Stimulated activated naive B cell treated with anti-CD40 and anti-IgM and Interleukin-4, amounts not matched to agents 10 μg/mL and 1 μg/mL and 100 μg/mL, for 72 hours (primary cell): ENCODE measurements around the gene HYDIN.
A peak's percentile ranks its signal among the peaks of the same experiment; 100 is the strongest.
"Not testable (repeated sequence)": the region's sequence is repeated elsewhere in the genome, so short reads cannot be mapped to it uniquely, and the experiment has no call there.

Source experiments
- ATAC-seq, 2 donors: fragments of 150-1000 bp; cut with Tn5 transposase; replicated peaks; 2 replicates each; pipeline ENCODE4 v1.10.0; 2021; ENCODE audit warnings: moderate library complexity in 1 of 2
- DNase-seq: peaks from one replicate; pipeline ENCODE4 v3.0.0; 2021
- H3K27ac Mint-ChIP-seq: one replicate; pipeline ENCODE4 v1.8.0; 2022; ENCODE audit warnings: mild to moderate bottlenecking, mixed read lengths
- H3K27me3 Mint-ChIP-seq, 2 donors: one replicate each; pipeline ENCODE4 v1.8.0; 2022; ENCODE audit warnings: mixed read lengths in 2 of 2
- H3K36me3 Mint-ChIP-seq, 2 donors: one replicate each; pipeline ENCODE4 v1.8.0; 2022; ENCODE audit warnings: mixed read lengths in 2 of 2, mild to moderate bottlenecking in 1 of 2
- H3K4me1 Mint-ChIP-seq, 2 donors: one replicate each; pipeline ENCODE4 v1.8.0; 2022; ENCODE audit warnings: mixed read lengths in 2 of 2, mild to moderate bottlenecking in 1 of 2
- H3K4me3 Mint-ChIP-seq, 2 donors: one replicate each; pipeline ENCODE4 v1.8.0; 2022; ENCODE audit warnings: mild to moderate bottlenecking in 2 of 2, mixed read lengths in 2 of 2, moderate library complexity in 1 of 2
- H3K9me3 Mint-ChIP-seq, 2 donors: one replicate each; pipeline ENCODE4 v1.8.0; 2022; ENCODE audit warnings: mixed read lengths in 2 of 2, mild to moderate bottlenecking in 1 of 2

Gene HYDIN

DNA sequence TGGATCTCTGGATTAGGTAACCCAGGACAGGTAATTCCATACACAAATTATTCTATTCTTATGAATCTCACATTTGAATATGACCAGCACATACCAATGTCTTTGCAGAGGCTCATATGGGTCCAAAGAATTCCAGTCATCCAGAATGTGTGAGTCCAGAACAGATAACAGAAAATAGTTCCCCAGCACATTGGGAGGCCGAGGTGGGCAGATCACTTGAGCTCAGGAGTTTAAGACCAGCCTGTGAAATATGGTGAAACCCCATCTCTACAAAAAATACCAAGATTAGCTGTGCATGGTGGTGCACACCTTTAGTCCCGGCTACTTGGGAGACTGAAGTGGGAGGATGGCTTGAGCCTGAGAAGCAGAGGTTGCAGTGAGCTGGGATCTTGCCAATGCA lies 26.9 kb downstream of the HYDIN start:
- DNase-seq (no peak), ATAC-seq (no peak)
- peaks cover 0 to 5% of the 10 kb centered on the region in 2 donors for H3K36me3 Mint-ChIP-seq
- no peaks in the 10 kb centered on the region for H3K4me1 Mint-ChIP-seq
- no peak overlapping the region for H3K4me3 Mint-ChIP-seq
- H3K27me3 Mint-ChIP-seq, result peaks cover 44 to 51% of the 10 kb centered on the region in 2 donors
- H3K9me3 Mint-ChIP-seq, result peaks cover 25 to 32% of the 10 kb centered on the region in 2 donors
- H3K27ac Mint-ChIP-seq, result no peak overlapping the region

DNA sequence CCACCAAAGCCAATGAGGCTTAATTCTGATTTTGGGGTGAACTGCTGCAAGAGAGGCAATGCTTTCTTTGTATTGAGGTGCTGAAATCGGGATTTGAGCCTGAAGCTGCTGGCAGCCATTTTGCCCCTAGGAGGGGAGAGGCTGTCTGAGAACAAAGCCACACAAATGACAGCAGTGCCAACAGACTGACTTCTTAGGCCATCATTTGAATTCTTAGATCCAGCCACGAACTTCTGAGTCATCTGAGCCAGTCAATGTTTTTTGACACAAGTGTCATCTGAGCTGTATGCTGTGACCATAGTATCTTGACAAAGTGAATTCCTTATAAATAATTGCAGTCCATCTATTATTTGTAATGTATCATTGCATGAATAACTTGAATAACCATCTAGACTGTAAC lies 29.0 kb downstream of the HYDIN start:
- DNase-seq, result no peak
- H3K27ac Mint-ChIP-seq, result no peak overlapping the region
- no peaks in the 10 kb centered on the region for H3K4me1 Mint-ChIP-seq
- H3K36me3 Mint-ChIP-seq, result no peaks in the 10 kb centered on the region
- H3K27me3 Mint-ChIP-seq, result peaks cover 32 to 35% of the 10 kb centered on the region in 2 donors
- no peak for ATAC-seq
- no peak overlapping the region for H3K4me3 Mint-ChIP-seq
- peaks cover 19 to 25% of the 10 kb centered on the region in 2 donors for H3K9me3 Mint-ChIP-seq

DNA sequence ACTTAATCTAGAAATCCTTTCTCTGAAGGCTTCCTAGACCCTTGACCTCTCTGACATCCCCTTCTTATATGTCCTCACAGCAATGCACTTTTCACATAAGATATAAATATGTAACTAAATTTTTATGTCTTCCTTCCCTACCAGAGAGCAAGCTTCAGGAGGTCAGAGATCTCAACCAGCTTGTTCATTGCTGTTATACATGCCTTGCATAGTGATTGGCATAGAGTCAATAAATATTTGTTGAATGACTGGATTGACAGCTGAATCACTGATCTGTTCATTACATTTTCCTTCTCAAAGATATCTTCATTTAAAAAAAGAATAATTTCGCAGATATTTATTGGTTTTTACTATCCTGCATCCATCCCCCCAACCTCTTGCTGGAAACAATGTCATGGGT lies 29.5 kb downstream of the HYDIN start:
- peaks cover 27 to 30% of the 10 kb centered on the region in 2 donors for H3K27me3 Mint-ChIP-seq
- no peak overlapping the region for H3K27ac Mint-ChIP-seq
- H3K9me3 Mint-ChIP-seq, result peaks cover 16 to 21% of the 10 kb centered on the region in 2 donors
- DNase-seq (no peak), ATAC-seq (no peak)
- H3K36me3 Mint-ChIP-seq, result no peaks in the 10 kb centered on the region
- H3K4me1 Mint-ChIP-seq, result no peaks in the 10 kb centered on the region
- H3K4me3 Mint-ChIP-seq, result no peak overlapping the region

DNA sequence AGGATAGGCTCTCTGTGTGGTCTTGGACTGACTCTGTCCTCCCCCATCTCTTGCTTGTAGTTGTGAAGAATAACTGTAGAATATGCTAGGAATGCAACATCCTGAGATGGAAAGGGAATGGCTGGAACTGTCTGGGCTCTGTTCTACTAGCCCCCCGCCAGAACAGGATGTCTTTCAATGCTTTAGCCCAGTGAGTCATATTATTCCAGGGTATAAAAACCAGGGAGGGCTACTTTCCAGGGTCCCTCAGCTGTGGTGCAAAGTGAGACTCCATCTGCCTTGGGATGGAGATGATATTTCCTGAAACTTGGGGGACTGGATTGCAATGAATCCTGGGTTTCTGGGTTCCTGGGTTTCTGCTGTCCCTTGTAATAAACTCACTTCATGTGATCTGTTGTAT lies 32.1 kb downstream of the HYDIN start:
- Mint-ChIP-seq H3K27me3 (peaks cover 15 to 21% of the 10 kb centered on the region in 2 donors), H3K36me3 (no peaks in the 10 kb centered on the region), H3K9me3 (peaks cover 14 to 19% of the 10 kb centered on the region in 2 donors), H3K27ac (no peak overlapping the region), H3K4me3 (no peak overlapping the region), H3K4me1 (no peaks in the 10 kb centered on the region)
- ATAC-seq (no peak), DNase-seq (no peak)

DNA sequence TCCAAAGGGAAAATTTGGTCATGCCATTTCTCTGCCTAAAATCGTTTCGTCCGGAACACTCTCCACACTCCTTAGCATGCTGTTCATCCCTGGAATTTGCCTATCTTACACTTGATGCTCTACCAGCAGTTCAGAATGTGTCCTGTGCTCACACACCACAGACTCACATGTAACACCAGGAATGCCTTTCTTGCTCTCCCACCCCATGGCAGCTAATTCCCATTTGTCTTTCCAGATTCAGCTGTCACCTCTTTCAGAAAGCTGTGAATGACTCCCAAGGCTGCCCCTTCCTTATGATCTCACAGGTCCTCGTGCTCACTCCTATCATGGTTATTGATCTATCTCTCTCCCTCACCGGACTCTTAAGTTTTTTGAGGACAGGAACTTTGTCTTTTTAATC lies 38.1 kb downstream of the HYDIN start:
- H3K4me1 Mint-ChIP-seq, result no peaks in the 10 kb centered on the region
- peaks cover 0 to 1% of the 10 kb centered on the region in 2 donors for H3K9me3 Mint-ChIP-seq
- H3K4me3 Mint-ChIP-seq, result no peak overlapping the region
- no peak for ATAC-seq
- no peak for DNase-seq
- H3K36me3 Mint-ChIP-seq, result no peaks in the 10 kb centered on the region
- no peak overlapping the region for H3K27ac Mint-ChIP-seq
- H3K27me3 Mint-ChIP-seq, result peaks cover 6 to 10% of the 10 kb centered on the region in 2 donors

DNA sequence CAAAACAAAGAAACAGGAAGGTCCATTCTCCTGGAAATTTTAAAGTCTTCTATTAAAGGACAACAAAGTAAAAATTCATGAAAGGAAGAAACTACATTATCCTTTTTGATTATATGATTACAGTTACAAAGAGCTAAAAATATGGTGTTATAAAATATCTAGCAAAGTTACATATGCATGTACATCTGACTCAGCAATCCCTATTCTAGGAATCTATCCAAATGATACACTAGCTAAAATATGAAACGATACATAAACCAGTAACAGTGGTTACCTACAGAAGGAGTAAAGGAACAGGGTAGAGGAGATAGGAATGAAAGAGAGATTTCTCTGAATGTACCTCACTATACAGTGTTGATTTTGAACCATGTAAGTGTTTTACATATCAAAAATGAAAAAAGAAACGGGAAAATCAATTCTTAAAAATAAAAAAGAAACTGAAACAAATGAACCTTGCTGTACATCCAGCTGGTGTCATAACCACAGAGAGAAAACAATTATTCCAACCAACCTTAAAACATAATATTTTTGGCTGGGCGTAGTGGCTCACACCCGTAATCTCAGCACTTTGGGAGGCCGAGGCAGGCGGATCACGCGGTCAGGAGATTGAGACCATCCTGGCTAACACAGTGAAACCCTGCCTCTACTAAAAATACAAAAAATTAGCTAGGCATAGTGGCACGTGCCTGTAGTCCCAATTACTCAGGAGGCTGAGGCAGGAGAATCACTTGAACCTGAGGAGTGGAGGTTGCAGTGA lies 41.4 kb downstream of the HYDIN start:
- no peaks in the 10 kb centered on the region for H3K36me3 Mint-ChIP-seq
- H3K27me3 Mint-ChIP-seq, result peaks cover 6 to 10% of the 10 kb centered on the region in 2 donors
- no peak for ATAC-seq
- no peak for DNase-seq
- no peak overlapping the region for H3K27ac Mint-ChIP-seq
- no peaks in the 10 kb centered on the region for H3K4me1 Mint-ChIP-seq
- H3K9me3 Mint-ChIP-seq, result no peaks in the 10 kb centered on the region
- no peak overlapping the region for H3K4me3 Mint-ChIP-seq

DNA sequence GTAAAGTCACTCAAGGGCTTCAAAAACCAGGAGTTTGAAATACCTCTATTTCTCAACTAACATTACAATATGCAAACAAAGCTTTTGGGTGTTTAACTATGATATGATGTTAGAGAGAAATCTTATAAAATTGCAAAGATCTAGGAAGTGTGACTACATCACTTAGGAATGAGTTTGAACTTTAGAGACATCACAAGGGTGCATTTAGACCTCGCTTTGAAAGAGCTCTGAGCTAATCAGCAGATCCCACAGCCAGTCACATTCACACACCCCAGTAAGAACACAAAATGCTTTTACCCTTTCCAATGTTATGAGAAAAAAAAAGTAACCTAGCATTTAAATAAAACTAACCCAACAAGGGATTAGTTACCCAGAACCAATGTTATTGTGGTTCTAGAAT lies 45.2 kb downstream of the HYDIN start:
- H3K27me3 Mint-ChIP-seq, result peaks cover 7 to 15% of the 10 kb centered on the region in 2 donors
- peaks cover 7 to 9% of the 10 kb centered on the region in 2 donors for H3K9me3 Mint-ChIP-seq
- no peaks in the 10 kb centered on the region for H3K36me3 Mint-ChIP-seq
- no peaks in the 10 kb centered on the region for H3K4me1 Mint-ChIP-seq
- H3K27ac Mint-ChIP-seq, result no peak overlapping the region
- DNase-seq (no peak), ATAC-seq (no peak)
- H3K4me3 Mint-ChIP-seq, result no peak overlapping the region

DNA sequence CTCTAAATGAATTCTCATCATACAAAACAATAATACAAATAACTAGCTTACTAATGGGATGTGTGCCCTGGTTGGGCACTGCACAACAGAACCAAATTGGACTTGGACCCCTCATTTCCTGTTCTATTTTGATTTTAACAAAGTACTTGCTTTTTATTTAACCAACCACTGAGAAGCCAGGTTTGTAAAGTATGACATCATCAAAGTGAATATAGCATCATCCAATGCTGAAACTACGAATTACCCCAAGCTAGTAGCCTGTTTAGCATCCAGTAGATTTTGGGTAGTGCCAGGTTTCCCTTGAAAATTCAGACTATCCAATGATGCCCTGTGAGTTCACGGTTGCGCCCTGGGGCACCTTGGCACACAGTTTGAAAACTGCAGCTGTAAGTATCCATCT lies 51.0 kb downstream of the HYDIN start:
- no peaks in the 10 kb centered on the region for H3K4me1 Mint-ChIP-seq

DNA sequence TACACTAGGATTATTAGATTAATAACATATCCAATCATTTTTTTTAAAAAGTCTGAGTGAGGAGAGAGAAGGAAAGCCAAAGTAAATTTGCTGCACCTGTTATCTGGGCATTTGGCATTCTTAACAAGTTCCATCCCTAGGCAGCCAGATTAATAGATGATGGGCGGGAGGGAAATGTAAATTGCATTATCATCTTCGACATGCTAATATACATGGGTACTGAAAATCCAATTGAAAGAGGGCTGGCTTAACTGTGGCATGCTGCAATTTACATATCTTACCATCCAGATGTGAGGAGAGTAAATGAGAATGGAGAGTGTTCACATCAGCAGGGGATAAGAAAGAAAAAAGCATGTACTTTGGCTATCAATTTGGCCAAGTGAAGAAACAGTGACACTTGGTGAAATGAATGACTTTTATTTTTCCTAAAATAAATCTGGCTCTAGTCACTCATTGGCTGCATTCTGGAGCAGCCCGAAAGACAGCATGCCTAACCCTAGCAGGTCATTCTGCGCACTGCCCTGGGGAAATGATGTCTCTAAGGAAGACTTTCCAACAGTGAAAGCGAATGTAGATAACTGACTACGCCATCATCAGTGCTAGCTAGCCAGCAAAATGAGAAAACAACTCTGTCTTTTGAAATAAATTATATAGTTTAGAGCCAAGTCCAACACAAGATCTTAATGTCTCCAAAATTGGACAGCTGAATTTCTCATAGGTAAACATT lies 57.9 kb downstream of the HYDIN start:
- no peak for ATAC-seq
- peaks cover 3 to 4% of the 10 kb centered on the region in 2 donors for H3K9me3 Mint-ChIP-seq
- H3K36me3 Mint-ChIP-seq, result peaks cover 0 to 1% of the 10 kb centered on the region in 2 donors
- no peak overlapping the region for H3K27ac Mint-ChIP-seq
- H3K4me1 Mint-ChIP-seq, result no peaks in the 10 kb centered on the region
- no peak for DNase-seq
- H3K27me3 Mint-ChIP-seq, result peaks cover 12 to 15% of the 10 kb centered on the region in 2 donors
- no peak overlapping the region for H3K4me3 Mint-ChIP-seq

More for the DNA sequence above, 51.0 kb downstream of the HYDIN start:
- H3K9me3 Mint-ChIP-seq, result peaks cover 10 to 14% of the 10 kb centered on the region in 2 donors
- no peak overlapping the region for H3K27ac Mint-ChIP-seq
- ATAC-seq (no peak), DNase-seq (no peak)
- H3K27me3 Mint-ChIP-seq, result peaks cover 18 to 30% of the 10 kb centered on the region in 2 donors
- H3K36me3 Mint-ChIP-seq, result peaks cover 0 to 1% of the 10 kb centered on the region in 2 donors
- H3K4me3 Mint-ChIP-seq, result no peak overlapping the region

DNA sequence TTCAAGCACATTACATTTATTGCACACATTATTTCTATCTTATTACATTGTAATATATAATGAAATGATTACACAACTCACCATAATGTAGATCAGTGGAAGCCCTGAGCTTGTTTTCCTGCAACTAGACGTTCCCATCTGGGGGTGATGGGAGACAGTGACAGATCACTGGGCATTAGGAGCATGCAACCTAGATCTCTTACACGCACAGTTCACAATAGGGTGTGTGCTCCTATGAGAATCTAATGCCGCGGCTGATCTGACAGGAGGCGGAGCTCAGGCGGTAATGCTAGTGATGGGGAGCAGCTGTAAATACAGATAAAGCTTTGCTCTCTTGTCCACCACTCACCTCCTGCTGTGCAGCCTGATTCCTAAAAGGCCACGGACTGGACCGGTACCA lies 69.5 kb downstream of the HYDIN start:
- not testable (repeated sequence) for H3K9me3 Mint-ChIP-seq, H3K27ac Mint-ChIP-seq, H3K36me3 Mint-ChIP-seq, H3K27me3 Mint-ChIP-seq, H3K4me1 Mint-ChIP-seq, ATAC-seq, H3K4me3 Mint-ChIP-seq, DNase-seq

DNA sequence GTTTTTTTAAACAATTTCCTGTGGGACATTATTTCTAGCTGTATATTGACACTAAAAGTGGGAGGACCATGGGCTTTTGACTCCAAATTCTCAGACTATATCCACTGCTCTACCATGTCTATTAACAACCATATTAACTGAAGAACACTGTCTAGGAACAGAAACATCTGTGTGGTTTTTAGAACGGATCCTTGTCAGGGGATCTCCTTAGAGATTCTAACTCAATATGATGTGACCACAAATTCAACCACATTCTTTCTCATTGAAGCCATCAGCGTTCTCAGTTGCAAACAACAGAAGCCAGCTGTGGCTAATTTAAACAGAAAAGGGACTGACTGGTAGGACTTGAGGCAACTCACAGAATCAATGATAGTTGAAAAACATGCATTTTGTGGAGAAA lies 73.2 kb downstream of the HYDIN start:
- not testable (repeated sequence) for ATAC-seq, H3K4me1 Mint-ChIP-seq, H3K36me3 Mint-ChIP-seq, H3K27ac Mint-ChIP-seq, H3K27me3 Mint-ChIP-seq, H3K9me3 Mint-ChIP-seq, DNase-seq, H3K4me3 Mint-ChIP-seq

DNA sequence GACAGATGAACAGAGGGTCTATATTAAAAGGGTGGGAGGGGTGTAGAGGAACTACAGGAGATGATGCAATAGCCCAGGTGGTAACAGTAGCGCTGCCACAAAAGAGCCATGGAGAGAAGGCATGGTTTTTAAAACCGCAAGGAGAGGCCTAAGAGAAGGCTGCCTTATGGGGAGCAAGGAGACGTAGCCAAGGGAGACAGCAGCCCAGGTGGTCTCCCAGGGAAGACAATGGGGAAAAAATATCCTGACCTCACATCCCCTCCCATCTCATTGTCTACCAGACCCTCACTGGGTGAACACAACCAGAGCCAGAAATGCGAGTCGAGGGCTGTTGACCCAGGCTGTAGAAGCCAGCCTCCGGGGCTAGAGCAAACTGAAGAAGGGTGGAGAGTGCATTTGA lies 77.2 kb downstream of the HYDIN start:
- not testable (repeated sequence) for H3K27ac Mint-ChIP-seq, H3K9me3 Mint-ChIP-seq, ATAC-seq, H3K36me3 Mint-ChIP-seq, H3K27me3 Mint-ChIP-seq, H3K4me1 Mint-ChIP-seq, H3K4me3 Mint-ChIP-seq, DNase-seq

DNA sequence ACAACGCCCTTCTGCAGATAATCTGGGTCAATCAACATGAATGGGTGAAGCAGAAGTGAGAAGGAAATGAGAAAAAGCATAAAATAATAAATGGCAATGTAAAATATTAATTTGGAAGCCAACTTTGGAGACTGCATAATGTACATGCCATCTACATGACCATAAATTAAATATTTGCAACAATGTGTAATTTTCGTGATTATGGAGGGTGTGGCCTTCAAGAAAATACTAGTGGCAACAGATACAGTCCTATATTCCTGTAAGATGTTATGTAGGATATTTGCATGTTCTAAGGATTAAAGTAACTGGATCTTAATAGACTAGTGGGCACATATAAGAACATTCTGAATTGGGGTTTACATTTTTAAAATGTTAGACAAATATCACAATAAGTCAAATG lies 78.9 kb downstream of the HYDIN start:
- H3K4me1 Mint-ChIP-seq, H3K27ac Mint-ChIP-seq, H3K4me3 Mint-ChIP-seq, H3K36me3 Mint-ChIP-seq, H3K27me3 Mint-ChIP-seq, ATAC-seq, DNase-seq, H3K9me3 Mint-ChIP-seq: not testable (repeated sequence)

DNA sequence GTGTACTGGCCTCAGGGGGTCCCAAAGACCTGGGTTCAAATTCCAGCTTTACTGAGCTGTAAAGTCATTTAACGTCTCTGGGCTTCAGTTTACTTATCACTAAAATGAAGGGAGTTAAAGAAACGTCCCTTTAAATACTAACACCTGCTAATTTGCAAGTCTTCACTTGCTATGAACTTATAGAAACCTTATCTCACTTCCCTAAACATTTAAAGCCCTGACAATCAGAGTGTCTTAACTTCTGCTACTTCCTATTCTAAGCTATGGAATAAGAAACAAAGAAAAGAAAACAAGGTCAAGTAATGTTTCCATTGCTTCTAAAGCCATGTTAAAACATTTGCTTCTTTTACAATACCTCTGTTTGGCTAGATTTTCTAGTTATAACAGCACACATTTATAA lies 87.3 kb downstream of the HYDIN start:
- DNase-seq, H3K9me3 Mint-ChIP-seq, H3K27ac Mint-ChIP-seq, H3K4me1 Mint-ChIP-seq, H3K4me3 Mint-ChIP-seq, H3K36me3 Mint-ChIP-seq, H3K27me3 Mint-ChIP-seq: not testable (repeated sequence)
- peak; percentile 51 to 76 for ATAC-seq

DNA sequence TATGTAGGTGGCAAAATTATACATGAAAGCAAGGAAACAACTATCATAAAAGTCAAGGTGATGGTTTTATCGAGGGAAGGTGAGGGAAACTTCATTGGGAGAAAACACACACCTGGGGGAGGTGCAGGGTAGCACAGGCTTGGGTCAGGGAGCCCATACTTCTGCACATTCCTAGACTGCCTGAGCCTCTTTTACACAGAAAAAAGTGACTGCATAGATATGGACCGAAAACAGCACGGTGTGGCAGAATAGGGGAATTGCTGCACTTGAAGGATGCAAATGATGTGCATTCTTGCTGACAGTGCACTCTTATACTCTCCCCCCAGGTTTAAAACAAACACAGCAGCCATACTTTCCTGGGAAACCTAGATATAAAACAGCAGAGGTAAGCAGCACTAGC lies 120.0 kb downstream of the HYDIN start:
- H3K9me3 Mint-ChIP-seq, H3K27me3 Mint-ChIP-seq, H3K4me3 Mint-ChIP-seq, H3K36me3 Mint-ChIP-seq, H3K27ac Mint-ChIP-seq, H3K4me1 Mint-ChIP-seq, ATAC-seq, DNase-seq: not testable (repeated sequence)
